Liver (tissue), 3 donors: Measurements from ENCODE around the gene SIGLEC6.

Experiments
- ATF3 ChIP-seq: IDR thresholded peaks from 2 replicates; pipeline ENCODE4 v1.6.1; 2016; ENCODE audit warnings: antibody characterized with exemption
- FOXA2 ChIP-seq: IDR thresholded peaks from 2 replicates; pipeline ENCODE4 v1.6.1; 2016; ENCODE audit warnings: antibody characterized with exemption
- GABPA ChIP-seq, 2 donors: IDR thresholded peaks in 1 of 2; conservative IDR thresholded peaks in 1 of 2; 2 replicates each; pipeline ENCODE4 v1.6.1; 2016; ENCODE audit warnings: antibody characterized with exemption in 2 of 2, mild to moderate bottlenecking in 1 of 2, moderate library complexity in 1 of 2
- HNF4G ChIP-seq: IDR thresholded peaks from 2 replicates; pipeline ENCODE4 v1.6.1; 2016; ENCODE audit warnings: antibody characterized with exemption
- JUND ChIP-seq, 2 donors: IDR thresholded peaks; 2 replicates each; pipeline ENCODE4 v1.6.1; 2016; ENCODE audit warnings: antibody characterized with exemption in 2 of 2
- RAD21 ChIP-seq, 2 donors: IDR thresholded peaks; 2 replicates each; pipeline ENCODE4 v1.6.1; 2016; ENCODE audit warnings: antibody characterized with exemption in 2 of 2, mild to moderate bottlenecking in 2 of 2
- REST ChIP-seq: IDR thresholded peaks from 2 replicates; pipeline ENCODE4 v1.6.1; 2016; ENCODE audit warnings: antibody characterized with exemption, mild to moderate bottlenecking
- RXRA ChIP-seq, 2 donors: IDR thresholded peaks; 2 replicates each; pipeline ENCODE4 v1.6.1; 2017 to 2018; ENCODE audit warnings: antibody characterized with exemption in 2 of 2, mild to moderate bottlenecking in 1 of 2
- SP1 ChIP-seq: IDR thresholded peaks from 2 replicates; pipeline ENCODE4 v1.6.1; 2018; ENCODE audit warnings: antibody characterized with exemption, mild to moderate bottlenecking
- TAF1 ChIP-seq: conservative IDR thresholded peaks from 2 replicates; pipeline ENCODE4 v1.6.1; 2016; ENCODE audit warnings: antibody characterized with exemption, mild to moderate bottlenecking
- YY1 ChIP-seq: IDR thresholded peaks from 2 replicates; pipeline ENCODE4 v1.6.1; 2016; ENCODE audit warnings: antibody characterized with exemption, mild to moderate bottlenecking
- ZBTB33 ChIP-seq: IDR thresholded peaks from 2 replicates; pipeline ENCODE4 v1.6.1; 2016; ENCODE audit warnings: antibody characterized with exemption
- TF ChIP-seq, protein P1 (sequence below): fragments of 150-350 bp; IDR thresholded peaks from 2 replicates; pipeline ENCODE4 v1.5.1; 2017; ENCODE audit warnings: improper control_type of control experiment, low read depth, low read length; ENCODE audit not compliant: missing input control
- TF ChIP-seq, protein P2 (sequence below): IDR thresholded peaks from 2 replicates; pipeline ENCODE4 v1.6.1; 2016; ENCODE audit warnings: antibody characterized with exemption
- donor health status: healthy.
- donor health status: healthy.

DNA sequence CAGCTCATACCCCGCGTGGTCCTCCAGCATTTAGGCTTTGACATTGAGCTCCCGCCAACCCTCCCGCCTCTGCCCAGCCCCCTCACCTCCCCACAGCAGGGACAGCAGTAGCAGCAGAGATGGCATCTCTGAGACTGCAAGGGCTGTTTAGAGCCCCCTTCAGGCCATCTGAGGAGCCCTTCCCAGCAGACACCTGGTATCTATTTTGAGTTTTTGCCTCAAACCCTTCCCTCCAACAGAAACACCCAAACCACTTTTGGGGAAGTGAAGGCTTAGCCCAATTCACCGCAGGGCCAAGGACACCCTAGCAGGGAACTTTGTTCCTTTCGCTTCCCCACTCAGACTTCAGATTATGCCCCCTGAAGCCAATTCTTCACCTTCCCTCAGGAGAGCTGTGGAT lies 33.3 kb upstream of the SIGLEC6 start:
- TF ChIP-seq, protein P1, sequence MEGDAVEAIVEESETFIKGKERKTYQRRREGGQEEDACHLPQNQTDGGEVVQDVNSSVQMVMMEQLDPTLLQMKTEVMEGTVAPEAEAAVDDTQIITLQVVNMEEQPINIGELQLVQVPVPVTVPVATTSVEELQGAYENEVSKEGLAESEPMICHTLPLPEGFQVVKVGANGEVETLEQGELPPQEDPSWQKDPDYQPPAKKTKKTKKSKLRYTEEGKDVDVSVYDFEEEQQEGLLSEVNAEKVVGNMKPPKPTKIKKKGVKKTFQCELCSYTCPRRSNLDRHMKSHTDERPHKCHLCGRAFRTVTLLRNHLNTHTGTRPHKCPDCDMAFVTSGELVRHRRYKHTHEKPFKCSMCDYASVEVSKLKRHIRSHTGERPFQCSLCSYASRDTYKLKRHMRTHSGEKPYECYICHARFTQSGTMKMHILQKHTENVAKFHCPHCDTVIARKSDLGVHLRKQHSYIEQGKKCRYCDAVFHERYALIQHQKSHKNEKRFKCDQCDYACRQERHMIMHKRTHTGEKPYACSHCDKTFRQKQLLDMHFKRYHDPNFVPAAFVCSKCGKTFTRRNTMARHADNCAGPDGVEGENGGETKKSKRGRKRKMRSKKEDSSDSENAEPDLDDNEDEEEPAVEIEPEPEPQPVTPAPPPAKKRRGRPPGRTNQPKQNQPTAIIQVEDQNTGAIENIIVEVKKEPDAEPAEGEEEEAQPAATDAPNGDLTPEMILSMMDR = no peak
- TF ChIP-seq, protein P2, sequence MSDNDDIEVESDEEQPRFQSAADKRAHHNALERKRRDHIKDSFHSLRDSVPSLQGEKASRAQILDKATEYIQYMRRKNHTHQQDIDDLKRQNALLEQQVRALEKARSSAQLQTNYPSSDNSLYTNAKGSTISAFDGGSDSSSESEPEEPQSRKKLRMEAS = no peak
- no peak for TF ChIP-seq SP1
- TF ChIP-seq GABPA (IDR thresholded peaks at IDR 0.05 in 1 of 2, conservative IDR thresholded peaks at IDR 0.05 in 1 of 2) = no peak
- no peak for TF ChIP-seq REST
- TF ChIP-seq TAF1 = no peak
- TF ChIP-seq RAD21 (IDR thresholded peaks at IDR 0.05) = no peak
- no peak for TF ChIP-seq ZBTB33
- no peak for TF ChIP-seq JUND (IDR thresholded peaks at IDR 0.05)
- no peak for TF ChIP-seq RXRA (IDR thresholded peaks at IDR 0.05)
- no peak for TF ChIP-seq ATF3
- no peak for TF ChIP-seq YY1
- TF ChIP-seq HNF4G = no peak
- TF ChIP-seq FOXA2 = no peak
